Activated CD8-positive, alpha-beta memory T cell treated with anti-CD3 and anti-CD28 coated beads, Interleukin-2, amount 10 ng/mL, durations not matched to agents 7 days and 5 days (primary cell): Measurements from ENCODE around the gene FCHSD1. TPM values are rescaled to one million over a fixed set of nuclear protein-coding genes. Genes with fewer than 3 reads are reported as not detected.
A peak's percentile ranks its signal among the peaks of the same experiment; 100 is the strongest.
"Not testable (repeated sequence)": the region's sequence is repeated elsewhere in the genome, so short reads cannot be mapped to it uniquely, and the experiment has no call there.

Experiments
- ATAC-seq: fragments of 150-1000 bp; cut with Tn5 transposase; one replicate; pipeline ENCODE4 v1.10.0; 2021; ENCODE audit warnings: moderate library complexity
- CTCF ChIA-PET: fragments of 350-600 bp; sonication (Branson Sonifier 250); formaldehyde crosslinking; loops from one replicate; lab custom pipeline; 2021; ENCODE audit warnings: antibody characterized with exemption; lab: Charles Lee
- DNase-seq: peaks from one replicate; pipeline ENCODE4 v3.0.0-alpha.2; 2020
- H3K27ac Mint-ChIP-seq: one replicate; pipeline ENCODE4 v1.8.0; 2021; ENCODE audit warnings: mild to moderate bottlenecking, mixed read lengths
- H3K27me3 Mint-ChIP-seq: one replicate; pipeline ENCODE4 v1.8.0; 2021; ENCODE audit warnings: mixed read lengths
- H3K36me3 Mint-ChIP-seq: one replicate; pipeline ENCODE4 v1.8.0; 2021; ENCODE audit warnings: mild to moderate bottlenecking, mixed read lengths
- H3K4me1 Mint-ChIP-seq: one replicate; pipeline ENCODE4 v1.8.0; 2021; ENCODE audit warnings: mixed read lengths
- H3K4me3 Mint-ChIP-seq: one replicate; pipeline ENCODE4 v1.8.0; 2021; ENCODE audit warnings: mild to moderate bottlenecking, moderate library complexity, mixed read lengths
- H3K9me3 Mint-ChIP-seq: one replicate; pipeline ENCODE4 v1.8.0; 2022; ENCODE audit warnings: low read depth, mixed read lengths
- total RNA-seq, 2 experiments: library from RNA; stranded (reverse); gene quantifications; one replicate each; pipeline ENCODE4 v1.2.3, GENCODE V29; 2021

Gene FCHSD1
- total RNA-seq, 2 experiments from 2014 or later, result 46.5 to 64.1 TPM

- Mint-ChIP-seq H3K27ac (peak overlapping the region; percentile 98), H3K36me3 (peaks cover 49% of the 10 kb centered on the region), H3K4me1 (peaks cover 54% of the 10 kb centered on the region), H3K9me3 (no peaks in the 10 kb centered on the region), H3K27me3 (no peaks in the 10 kb centered on the region), H3K4me3 (peak overlapping the region; percentile 100)
- DNase-seq, result peak; percentile 68
- CTCF ChIA-PET, result interaction anchor here (0.6 to 12.8 kb wide), 16 partner anchors 15 to 293 kb away, joined by 3 to 375 read pairs (median 9); partner anchors contain the start of genes FCHSD1, HDAC3 and RELL2
- ATAC-seq, result peak; percentile 34
Measured at GRCh38 chr5:141618030-141618803, 33.0 kb downstream of the FCHSD1 start.

GRCh38 chr5:141617682-141618029, 33.6 kb downstream of the FCHSD1 start:
- CTCF ChIA-PET, result interaction anchor here (1.0 to 12.8 kb wide), 7 partner anchors 15 to 93 kb away, joined by 4 to 375 read pairs (median 29); partner anchors contain the start of genes HDAC3 and RELL2
- peak overlapping the region; percentile 98 for H3K27ac Mint-ChIP-seq
- no peaks in the 10 kb centered on the region for H3K27me3 Mint-ChIP-seq
- H3K36me3 Mint-ChIP-seq, result peaks cover 50% of the 10 kb centered on the region
- peaks cover 54% of the 10 kb centered on the region for H3K4me1 Mint-ChIP-seq
- DNase-seq (no peak), ATAC-seq (no peak)
- no peaks in the 10 kb centered on the region for H3K9me3 Mint-ChIP-seq
- H3K4me3 Mint-ChIP-seq, result peak overlapping the region; percentile 100

GRCh38 chr5:141617128-141617527, 34.1 kb downstream of the FCHSD1 start:
- H3K4me3 Mint-ChIP-seq, result peak overlapping the region; percentile 100
- H3K27ac Mint-ChIP-seq, result peak overlapping the region; percentile 98
- peaks cover 57% of the 10 kb centered on the region for H3K4me1 Mint-ChIP-seq
- no peak for ATAC-seq
- CTCF ChIA-PET, result interaction anchor here (0.8 to 12.8 kb wide), 9 partner anchors 9 to 92 kb away, joined by 3 to 375 read pairs (median 4); partner anchors contain the start of genes HDAC3 and RELL2
- peaks cover 54% of the 10 kb centered on the region for H3K36me3 Mint-ChIP-seq
- no peaks in the 10 kb centered on the region for H3K9me3 Mint-ChIP-seq
- no peaks in the 10 kb centered on the region for H3K27me3 Mint-ChIP-seq
- DNase-seq, result no peak

- CTCF ChIA-PET, result interaction anchor here (0.8 to 12.8 kb wide), 9 partner anchors 10 to 92 kb away, joined by 3 to 375 read pairs (median 4); partner anchors contain the start of genes HDAC3 and RELL2
- no peak for DNase-seq
- peaks cover 60% of the 10 kb centered on the region for H3K4me1 Mint-ChIP-seq
- no peaks in the 10 kb centered on the region for H3K9me3 Mint-ChIP-seq
- H3K36me3 Mint-ChIP-seq, result peaks cover 53% of the 10 kb centered on the region
- no peaks in the 10 kb centered on the region for H3K27me3 Mint-ChIP-seq
- H3K4me3 Mint-ChIP-seq, result peak overlapping the region; percentile 100
- no peak for ATAC-seq
- peak overlapping the region; percentile 98 for H3K27ac Mint-ChIP-seq
Measured at GRCh38 chr5:141615991-141616720, 35.1 kb downstream of the FCHSD1 start.

- H3K9me3 Mint-ChIP-seq, result no peaks in the 10 kb centered on the region
- H3K36me3 Mint-ChIP-seq, result peaks cover 59% of the 10 kb centered on the region
- DNase-seq (no peak), ATAC-seq (no peak)
- no peaks in the 10 kb centered on the region for H3K27me3 Mint-ChIP-seq
- peak overlapping the region; percentile 31 for H3K27ac Mint-ChIP-seq
- CTCF ChIA-PET, result interaction anchor here (0.6 to 12.8 kb wide), 5 partner anchors 10 to 56 kb away, joined by 3 to 375 read pairs (median 3); no protein-coding TSS in a partner anchor
- peaks cover 73% of the 10 kb centered on the region for H3K4me1 Mint-ChIP-seq
- no peak overlapping the region for H3K4me3 Mint-ChIP-seq
Measured at GRCh38 chr5:141613344-141613743, 37.9 kb downstream of the FCHSD1 start.

- peaks cover 80% of the 10 kb centered on the region for H3K4me1 Mint-ChIP-seq
- no peaks in the 10 kb centered on the region for H3K27me3 Mint-ChIP-seq
- H3K4me3 Mint-ChIP-seq, result no peak overlapping the region
- no peaks in the 10 kb centered on the region for H3K9me3 Mint-ChIP-seq
- DNase-seq, result no peak
- H3K27ac Mint-ChIP-seq, result peak overlapping the region; percentile 38
- CTCF ChIA-PET, result interaction anchor here (0.7 kb wide), 1 partner anchor 19 kb away, joined by 4 read pairs; no protein-coding TSS in a partner anchor
- peaks cover 47% of the 10 kb centered on the region for H3K36me3 Mint-ChIP-seq
- no peak for ATAC-seq
Measured at GRCh38 chr5:141611289-141611688, 39.9 kb downstream of the FCHSD1 start.

- CTCF ChIA-PET, result interaction anchor here (2.0 to 13.7 kb wide), 3 partner anchors 7 to 41 kb away, joined by 5 to 274 read pairs (median 122); partner anchors contain the start of genes DIAPH1 and FCHSD1
- H3K9me3 Mint-ChIP-seq, H3K27me3 Mint-ChIP-seq, DNase-seq, ATAC-seq, H3K4me3 Mint-ChIP-seq: not testable (repeated sequence)
- peaks cover 47% of the 10 kb centered on the region for H3K36me3 Mint-ChIP-seq
- H3K27ac Mint-ChIP-seq, result peak overlapping the region; percentile 95
- peaks cover 79% of the 10 kb centered on the region for H3K4me1 Mint-ChIP-seq
Measured at GRCh38 chr5:141609921-141610320, 41.3 kb downstream of the FCHSD1 start.

- CTCF ChIA-PET, result interaction anchor here (0.9 to 13.7 kb wide), 5 partner anchors 7 to 56 kb away, joined by 3 to 274 read pairs (median 5); partner anchors contain the start of genes DIAPH1 and FCHSD1
- peak overlapping the region; percentile 95 for H3K27ac Mint-ChIP-seq
- peaks cover 41% of the 10 kb centered on the region for H3K36me3 Mint-ChIP-seq
- H3K9me3 Mint-ChIP-seq, result no peaks in the 10 kb centered on the region
- H3K27me3 Mint-ChIP-seq, result no peaks in the 10 kb centered on the region
- peaks cover 79% of the 10 kb centered on the region for H3K4me1 Mint-ChIP-seq
- no peak overlapping the region for H3K4me3 Mint-ChIP-seq
- ATAC-seq, result no peak
- DNase-seq, result no peak
Measured at GRCh38 chr5:141609044-141609443, 42.2 kb downstream of the FCHSD1 start.

GRCh38 chr5:141608557-141608956, 42.7 kb downstream of the FCHSD1 start:
- Mint-ChIP-seq H3K4me3 (peak overlapping the region; percentile 17), H3K27me3 (no peaks in the 10 kb centered on the region), H3K27ac (peak overlapping the region; percentile 95), H3K36me3 (peaks cover 41% of the 10 kb centered on the region), H3K4me1 (peaks cover 80% of the 10 kb centered on the region), H3K9me3 (no peaks in the 10 kb centered on the region)
- CTCF ChIA-PET, result interaction anchor here (0.9 to 13.7 kb wide), 6 partner anchors 8 to 56 kb away, joined by 3 to 274 read pairs (median 8); partner anchors contain the start of genes DIAPH1 and FCHSD1
- no peak for ATAC-seq
- DNase-seq, result no peak

GRCh38 chr5:141608046-141608445, 43.2 kb downstream of the FCHSD1 start:
- DNase-seq, result no peak
- CTCF ChIA-PET, result interaction anchor here (0.8 to 13.7 kb wide), 7 partner anchors 8 to 57 kb away, joined by 3 to 274 read pairs (median 10); partner anchors contain the start of genes DIAPH1 and FCHSD1
- Mint-ChIP-seq H3K4me3 (peak overlapping the region; percentile 52), H3K4me1 (peaks cover 79% of the 10 kb centered on the region), H3K27ac (peak overlapping the region; percentile 95), H3K9me3 (no peaks in the 10 kb centered on the region), H3K27me3 (no peaks in the 10 kb centered on the region), H3K36me3 (peaks cover 37% of the 10 kb centered on the region)
- ATAC-seq, result no peak

- peaks cover 25% of the 10 kb centered on the region for H3K36me3 Mint-ChIP-seq
- peak; percentile 92 for DNase-seq
- peak overlapping the region; percentile 68 for H3K4me3 Mint-ChIP-seq
- no peaks in the 10 kb centered on the region for H3K27me3 Mint-ChIP-seq
- peaks cover 77% of the 10 kb centered on the region for H3K4me1 Mint-ChIP-seq
- CTCF ChIA-PET, result interaction anchor here (0.8 to 13.7 kb wide), 7 partner anchors 8 to 42 kb away, joined by 3 to 274 read pairs (median 11); partner anchors contain the start of genes DIAPH1, HDAC3 and RELL2
- peak; percentile 88 for ATAC-seq
- no peaks in the 10 kb centered on the region for H3K9me3 Mint-ChIP-seq
- peak overlapping the region; percentile 95 for H3K27ac Mint-ChIP-seq
Measured at GRCh38 chr5:141605523-141606277, 45.5 kb downstream of the FCHSD1 start.
